ENCODE measurements around the gene EHD2. TPM values are rescaled to one million over a fixed set of nuclear protein-coding genes. Genes with fewer than 3 reads are reported as not detected.
"Not testable (repeated sequence)": the region's sequence is repeated elsewhere in the genome, so short reads cannot be mapped to it uniquely, and the experiment has no call there.

The EHD2 gene
- total RNA-seq, 1 experiment from 2014 or later: 18.4 TPM

DNA sequence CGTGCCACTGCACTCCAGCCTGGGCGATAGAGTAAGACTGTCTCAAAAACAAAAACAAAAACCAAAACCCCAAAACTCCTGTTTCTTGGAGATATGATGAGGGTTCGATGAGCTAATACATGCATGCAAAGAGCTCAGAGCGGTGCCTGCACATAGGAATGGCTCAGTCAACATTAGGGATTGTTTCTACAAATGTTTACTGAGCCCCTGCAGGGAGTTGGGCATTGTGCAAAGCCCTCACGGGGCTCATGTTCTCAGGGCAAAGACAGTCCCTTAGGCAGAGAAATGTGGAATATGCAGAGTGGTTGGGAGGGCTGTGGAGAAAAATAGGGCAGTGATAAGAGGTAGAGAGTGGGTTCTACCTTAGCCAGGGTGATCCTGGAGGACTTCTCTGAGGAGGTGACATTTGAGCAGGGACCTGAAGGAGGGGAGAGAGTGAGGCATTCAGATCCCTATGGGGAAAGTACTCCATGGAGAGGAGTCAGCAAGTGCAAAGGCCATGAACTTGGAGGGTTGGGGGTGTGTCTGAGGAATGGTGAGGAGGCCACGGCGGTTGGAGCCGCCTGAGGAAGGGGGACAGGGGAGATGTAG lies 1.5 kb upstream of the EHD2 start:
- no peak for DNase-seq (ENCODE audit: low spot score)

- DNase-seq (ENCODE audit: low spot score): no peak
Observed at GRCh38 chr19:47714339-47714738, 1.1 kb downstream of the EHD2 start.

GRCh38 chr19:47714855-47715254 lies 1.6 kb downstream of the EHD2 start:
- DNase-seq (ENCODE audit: low spot score): not testable (repeated sequence)

- DNase-seq (ENCODE audit: low spot score): no peak
Observed at GRCh38 chr19:47716270-47716937, 3.2 kb downstream of the EHD2 start.

GRCh38 chr19:47718415-47719046 lies 5.3 kb downstream of the EHD2 start:
- not testable (repeated sequence) for DNase-seq (ENCODE audit: low spot score)

DNA sequence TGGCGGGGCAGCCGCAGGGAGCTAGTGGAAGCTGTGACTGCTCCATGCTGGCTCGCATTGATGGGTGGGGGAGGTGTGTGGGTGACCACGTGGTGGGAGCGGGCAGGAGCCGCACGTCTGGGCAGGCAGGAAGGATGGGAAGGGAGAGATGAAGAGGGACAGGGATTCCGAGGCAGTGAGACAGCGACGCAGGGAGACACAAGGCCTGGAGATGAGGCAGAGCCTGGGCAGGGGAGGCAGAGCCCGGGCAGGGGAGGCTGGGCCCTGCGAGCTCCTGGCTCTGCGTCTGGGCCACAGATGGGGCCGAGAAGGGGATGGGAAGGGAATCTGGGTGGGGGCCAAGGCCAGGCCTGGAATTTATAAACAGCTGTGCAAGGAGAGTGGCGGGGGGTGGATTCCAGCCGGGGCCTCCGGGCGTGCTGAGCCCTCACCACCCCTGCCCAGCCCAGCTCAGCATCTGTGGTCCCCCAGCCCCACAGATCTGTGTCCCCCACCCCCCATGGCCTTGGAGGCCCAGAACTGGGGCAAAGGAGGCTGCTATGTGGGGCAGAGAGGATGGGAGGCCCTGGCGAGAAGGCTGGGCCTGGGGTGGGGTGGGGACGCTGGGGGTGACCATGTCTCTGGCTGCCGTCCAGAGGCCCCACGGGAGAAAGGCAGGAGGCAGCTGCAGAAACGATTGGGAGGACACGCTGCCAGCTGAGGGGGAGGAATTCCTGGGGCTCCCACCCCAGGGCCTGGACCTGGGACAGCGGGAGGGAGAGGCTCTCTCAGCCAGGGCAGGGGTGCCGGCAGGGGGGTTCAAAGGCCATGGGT lies 6.0 kb downstream of the EHD2 start:
- peak; percentile 43 for DNase-seq (ENCODE audit: low spot score)

DNA sequence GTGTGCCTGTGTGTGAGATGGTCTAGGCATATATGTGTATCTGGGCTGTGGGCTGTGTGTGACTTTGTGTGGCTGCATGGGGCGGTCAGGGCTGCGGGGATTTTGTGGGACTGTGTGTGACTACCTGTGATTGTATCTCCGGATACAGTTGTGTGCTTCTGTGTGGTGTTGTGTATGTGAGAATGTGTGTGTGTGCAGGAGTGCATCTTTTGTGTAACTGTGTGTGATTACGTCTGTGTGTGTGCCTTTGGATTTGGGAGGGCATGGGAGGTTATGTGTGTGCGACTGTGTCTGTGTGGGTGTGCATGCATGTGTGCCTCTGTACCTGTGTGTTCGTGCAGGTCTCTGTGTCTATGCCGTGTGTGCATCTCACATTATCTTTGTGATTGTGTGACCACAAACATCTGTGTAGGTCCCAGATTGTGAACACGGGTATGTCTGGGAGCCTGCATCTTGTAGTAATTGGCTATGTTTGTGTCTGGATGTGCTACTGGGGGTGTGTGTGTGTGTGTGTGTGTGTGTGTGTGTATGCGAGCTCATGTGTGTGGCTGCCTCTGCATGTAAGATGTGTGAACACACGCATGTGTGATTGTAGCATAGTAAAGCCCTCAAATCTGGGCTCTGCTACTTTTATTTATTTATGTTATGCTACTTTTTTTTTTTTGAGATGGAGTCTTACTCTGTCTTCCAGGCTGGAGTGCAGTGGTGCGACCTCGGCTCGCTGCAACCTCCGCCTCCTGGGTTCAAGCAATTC lies 7.6 kb downstream of the EHD2 start:
- no peak for DNase-seq (ENCODE audit: low spot score)

GRCh38 chr19:47723581-47723940 lies 10.3 kb downstream of the EHD2 start:
- peak; percentile 48 for DNase-seq (ENCODE audit: low spot score)

GRCh38 chr19:47725759-47726401 lies 12.7 kb downstream of the EHD2 start:
- DNase-seq (ENCODE audit: low spot score): no peak

- DNase-seq (ENCODE audit: low spot score): no peak
Observed at GRCh38 chr19:47726467-47726866, 13.2 kb downstream of the EHD2 start.

GRCh38 chr19:47728295-47728694 lies 15.1 kb downstream of the EHD2 start:
- not testable (repeated sequence) for DNase-seq (ENCODE audit: low spot score)

DNA sequence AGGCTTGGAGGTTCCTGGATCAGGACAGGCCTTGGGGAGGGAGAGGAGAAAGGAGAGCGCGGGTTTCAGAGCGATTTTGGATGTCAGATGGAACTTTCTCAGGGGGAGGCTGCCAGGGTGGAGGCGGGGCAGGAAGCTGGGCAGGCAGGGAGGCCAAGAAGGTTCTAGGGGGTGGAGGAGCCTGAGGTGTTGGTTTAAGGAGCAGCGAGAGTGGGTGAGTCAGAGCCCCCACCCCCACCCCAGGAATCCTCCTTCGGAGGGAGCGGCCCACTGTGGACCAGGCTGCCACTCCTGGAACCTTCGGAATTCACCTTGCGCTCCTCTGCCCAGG lies 16.2 kb downstream of the EHD2 start:
- peak; percentile 97 for DNase-seq (ENCODE audit: low spot score)

GRCh38 chr19:47729799-47730520 lies 16.7 kb downstream of the EHD2 start:
- peak; percentile 98 for DNase-seq (ENCODE audit: low spot score)

GRCh38 chr19:47730521-47730889 lies 17.3 kb downstream of the EHD2 start:
- DNase-seq (ENCODE audit: low spot score): no peak

DNA sequence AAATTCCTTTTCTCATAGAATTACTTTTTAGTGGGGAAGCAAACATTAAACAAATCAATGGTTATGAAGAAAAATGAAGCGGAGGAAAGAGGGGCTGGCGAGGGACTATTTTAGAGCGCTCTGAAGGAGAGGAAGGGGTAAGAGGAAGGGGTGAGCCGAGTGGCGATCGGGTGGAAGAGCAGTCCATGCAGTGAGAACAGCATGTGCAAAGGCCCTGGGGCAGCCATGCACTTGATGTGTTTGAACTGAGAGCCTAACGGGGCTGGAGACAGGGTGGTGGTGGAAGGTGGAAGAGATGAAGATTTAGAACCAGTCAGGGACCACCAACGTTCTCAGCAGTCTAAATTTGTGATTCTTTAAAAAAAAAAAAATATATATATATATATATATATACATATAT lies 17.7 kb downstream of the EHD2 start:
- DNase-seq (ENCODE audit: low spot score): no peak

DNA sequence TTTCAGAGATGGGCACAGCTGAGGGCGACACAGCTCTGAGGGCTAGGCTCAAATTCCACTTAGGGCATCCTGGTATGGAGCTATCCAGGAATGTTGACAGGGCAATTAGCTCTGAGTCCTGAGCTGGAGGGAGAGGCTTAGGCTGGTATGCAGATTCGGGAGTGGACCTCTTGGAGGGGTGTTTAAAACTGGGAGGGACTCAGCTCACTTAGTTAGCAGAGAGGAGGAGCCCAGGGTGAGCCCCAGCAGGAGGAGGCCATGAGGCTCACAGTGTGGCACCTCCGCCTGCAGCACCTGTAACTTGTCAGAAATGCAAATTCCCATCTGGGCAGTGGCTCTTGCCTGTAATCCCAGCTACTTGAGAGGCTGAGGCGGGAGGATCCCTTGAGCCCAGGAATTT lies 21.9 kb downstream of the EHD2 start:
- no peak for DNase-seq (ENCODE audit: low spot score)

DNA sequence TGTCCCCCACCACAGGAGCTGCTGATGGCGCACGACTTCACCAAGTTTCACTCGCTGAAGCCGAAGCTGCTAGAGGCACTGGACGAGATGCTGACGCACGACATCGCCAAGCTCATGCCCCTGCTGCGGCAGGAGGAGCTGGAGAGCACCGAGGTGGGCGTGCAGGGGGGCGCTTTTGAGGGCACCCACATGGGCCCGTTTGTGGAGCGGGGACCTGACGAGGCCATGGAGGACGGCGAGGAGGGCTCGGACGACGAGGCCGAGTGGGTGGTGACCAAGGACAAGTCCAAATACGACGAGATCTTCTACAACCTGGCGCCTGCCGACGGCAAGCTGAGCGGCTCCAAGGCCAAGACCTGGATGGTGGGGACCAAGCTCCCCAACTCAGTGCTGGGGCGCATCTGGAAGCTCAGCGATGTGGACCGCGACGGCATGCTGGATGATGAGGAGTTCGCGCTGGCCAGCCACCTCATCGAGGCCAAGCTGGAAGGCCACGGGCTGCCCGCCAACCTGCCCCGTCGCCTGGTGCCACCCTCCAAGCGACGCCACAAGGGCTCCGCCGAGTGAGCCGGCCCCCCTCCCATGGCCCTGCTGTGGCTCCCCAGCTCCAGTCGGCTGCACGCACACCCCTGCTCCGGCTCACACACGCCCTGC lies 27.8 kb downstream of the EHD2 start:
- no peak for DNase-seq (ENCODE audit: low spot score)

GRCh38 chr19:47741544-47742140 lies 28.4 kb downstream of the EHD2 start:
- no peak for DNase-seq (ENCODE audit: low spot score)

DNA sequence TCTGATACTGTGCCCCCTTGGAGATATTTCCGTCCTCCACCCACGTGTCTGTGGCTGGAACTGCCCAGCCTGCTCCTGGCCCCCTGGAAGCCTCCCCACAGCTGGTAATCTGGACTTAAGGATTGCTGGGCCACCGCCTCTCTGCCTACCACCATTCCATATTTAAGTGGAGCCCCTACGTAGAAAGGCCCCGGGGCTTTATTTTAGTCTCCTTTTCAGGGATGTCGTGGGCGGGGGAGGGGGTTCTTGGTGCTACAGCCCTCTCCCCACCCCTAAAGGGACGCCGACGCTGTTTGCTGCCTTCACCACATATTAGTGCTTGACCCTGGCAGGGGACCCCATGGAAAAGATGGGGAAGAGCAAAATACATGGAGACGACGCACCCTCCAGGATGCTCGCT lies 29.4 kb downstream of the EHD2 start:
- no peak for DNase-seq (ENCODE audit: low spot score)

Measured in HT-29 (cell line).